HepG2 (cell line): Measurements from ENCODE around the gene HIVEP2. TPM values are rescaled to one million over a fixed set of nuclear protein-coding genes. Genes with fewer than 3 reads are reported as not detected.
A peak's percentile ranks its signal among the peaks of the same experiment; 100 is the strongest.

Source experiments
- ATAC-seq: fragments of 200-7000 bp; cut with Tn5 transposase; 3 replicates; pipeline ENCODE4 v1.9.1; 2020; ENCODE audit warnings: mild to moderate bottlenecking, moderate library complexity
- BruUV-seq: library from RNA; stranded (reverse); fragments of 400-500 nt; replicated peaks from 2 replicates; lab custom pipeline; 2021; lab: Mats Ljungman, UMichigan
- CTCF ChIA-PET: fragments of 300-600 bp; formaldehyde crosslinking; extraction: SDS; loops from one replicate; lab custom pipeline; 2021; ENCODE audit warnings: low total read pairs, inconsistent platforms, low intra/inter-chr PET ratio; lab: Yijun Ruan, JAX
- POLR2A ChIA-PET: fragments of 350-600 bp; sonication (Branson Sonifier 250); formaldehyde crosslinking; loops from one replicate; lab custom pipeline; 2020; ENCODE audit warnings: antibody characterized with exemption, inconsistent platforms; lab: Yijun Ruan, JAX
- DNase-seq: peaks from one replicate; pipeline ENCODE4 v3.0.0-alpha.2; 2015; ENCODE audit warnings: low spot score
- FAIRE-seq: peaks from 3 replicates; lab custom pipeline; 2011; peaks lifted over from hg19 to GRCh38; lab: Jason Lieb, UNC
- H2AFZ ChIP-seq: one replicate; pipeline ENCODE4 v1.6.1; 2011; ENCODE audit warnings: low read length, inconsistent platforms
- H3K27ac ChIP-seq: fragments of 300-600 bp; 3 replicates; pipeline ENCODE4 v1.8.0; 2011; ENCODE audit warnings: mixed run types, mild to moderate bottlenecking, mixed read lengths, low read length, inconsistent platforms; ENCODE audit not compliant: insufficient read depth; ENCODE audit errors: extremely low read length
- H3K27me3 ChIP-seq, 2 experiments: fragments of 200-600 bp in 1 of 2; 2 replicates in 1 of 2; 3 replicates in 1 of 2; pipeline versions ENCODE4 v1.6.0 to v1.8.0; 2011; ENCODE audit warnings: low read length in 2 of 2, mild to moderate bottlenecking in 2 of 2, moderate library complexity in 2 of 2, inconsistent platforms in 1 of 2; ENCODE audit not compliant: insufficient read depth in 2 of 2, control insufficient read depth in 1 of 2
- H3K36me3 ChIP-seq, 2 experiments: fragments of 200-600 bp in 1 of 2; replicated peaks in 1 of 2; 2 replicates in 1 of 2; 3 replicates in 1 of 2; pipeline versions ENCODE4 v1.5.1 to v1.8.0; 2011; ENCODE audit warnings: low read length in 2 of 2, inconsistent platforms in 1 of 2; ENCODE audit not compliant: insufficient read depth in 2 of 2, control insufficient read depth in 1 of 2
- H3K4me1 ChIP-seq: 2 replicates; pipeline ENCODE4 v1.5.1; 2012; ENCODE audit warnings: low read length, inconsistent platforms; ENCODE audit not compliant: insufficient read depth
- H3K4me2 ChIP-seq: 2 replicates; pipeline ENCODE4 v1.6.0; 2011; ENCODE audit warnings: low read depth, low read length, inconsistent platforms
- H3K4me3 ChIP-seq, 3 experiments: fragments of 200-600 bp in 1 of 3; sonication (generic), shearing (Covaris generic) in 1 of 3; replicated peaks in 1 of 3; 2 replicates each; pipeline ENCODE4 v1.5.1; 2011 to 2016; ENCODE audit warnings: low read length in 3 of 3, inconsistent platforms in 2 of 3, low read depth in 2 of 3, mild to moderate bottlenecking in 2 of 3, control low read depth in 1 of 3, mixed read lengths in 1 of 3; ENCODE audit not compliant: insufficient read depth in 1 of 3
- H3K79me2 ChIP-seq: one replicate; pipeline ENCODE4 v1.6.1; 2011; ENCODE audit warnings: low read length, inconsistent platforms; ENCODE audit not compliant: insufficient read depth
- H3K9ac ChIP-seq: 2 replicates; pipeline ENCODE4 v1.6.0; 2011; ENCODE audit warnings: mild to moderate bottlenecking, low read depth, low read length, inconsistent platforms; ENCODE audit not compliant: insufficient read depth
- H3K9me3 ChIP-seq: 2 replicates; pipeline ENCODE4 v1.5.1; 2012; ENCODE audit warnings: mild to moderate bottlenecking, low read length
- H4K20me1 ChIP-seq: 2 replicates; pipeline ENCODE4 v1.6.0; 2011; ENCODE audit warnings: inconsistent platforms, mild to moderate bottlenecking, low read length, moderate library complexity; ENCODE audit not compliant: insufficient read depth
- CEBPB ChIP-seq: IDR thresholded peaks from 2 replicates; pipeline ENCODE4 v1.6.1; 2011; ENCODE audit warnings: low read depth, low read length, improper control_type of control experiment, borderline replicate concordance
- CEBPG ChIP-seq: IDR thresholded peaks from 2 replicates; pipeline ENCODE4 v1.6.1; 2016
- DMAP1 ChIP-seq: IDR thresholded peaks from 2 replicates; pipeline ENCODE4 v1.6.1; 2016
- GPN1 ChIP-seq: sonication (generic); formaldehyde crosslinking; IDR thresholded peaks from 2 replicates; pipeline ENCODE4 v1.5.1; 2020; ENCODE audit warnings: missing genetic modification reagents, borderline replicate concordance
- KMT2A ChIP-seq: sonication (generic); formaldehyde crosslinking; IDR thresholded peaks from 2 replicates; pipeline ENCODE4 v1.4.0; 2020; ENCODE audit warnings: missing genetic modification reagents
- MED8 ChIP-seq: sonication (generic); formaldehyde crosslinking; IDR thresholded peaks from 2 replicates; pipeline ENCODE4 v1.8.1; 2023; ENCODE audit warnings: mild to moderate bottlenecking, missing genetic modification reagents; ENCODE audit not compliant: insufficient replicate concordance
- PPARG ChIP-seq: conservative IDR thresholded peaks from 2 replicates; pipeline ENCODE4 v1.6.1; 2016; ENCODE audit warnings: missing biosample characterization, missing genetic modification reagents
- TSC22D2 ChIP-seq: sonication (generic); formaldehyde crosslinking; IDR thresholded peaks from 2 replicates; pipeline ENCODE4 v1.5.1; 2020; ENCODE audit warnings: missing genetic modification reagents, mild to moderate bottlenecking, borderline replicate concordance
- ZNF841 ChIP-seq: sonication (generic); formaldehyde crosslinking; IDR thresholded peaks from 2 replicates; pipeline ENCODE4 v1.8.1; 2023; ENCODE audit warnings: missing genetic modification reagents, borderline replicate concordance
- WGBS: methylation state at CpG from one replicate; pipeline ENCODE4 v1.1.6; 2017; ENCODE audit warnings: low lambda C conversion rate; 5-methylcytosine and 5-hydroxymethylcytosine counted together
- in situ Hi-C: cut with HindIII; loops from 2 replicates; pipeline ENCODE4 v1.10.0; 2017; ENCODE audit warnings: low pct_unique_long_range_greater_than_20kb; ENCODE audit not compliant: extremely low pct_ligation_motif_present
- intact Hi-C: fragments of 100-400 bp; cut with micrococcal nuclease; formaldehyde crosslinking; loops from one replicate; pipeline ENCODE4 v1.10.0; 2022; ENCODE audit not compliant: unreplicated experiment
- polyA plus RNA-seq, 8 experiments: library from polyadenylated mRNA; depleted of rRNA in 3 of 8; stranded (reverse) in 7 of 8; unstranded in 1 of 8; fragments of >200 nt; fragmentation: Illumina TruSeq in 4 of 8; extraction: Trizol in 4 of 8; gene quantifications; 2 replicates each; pipeline versions ENCODE4 v1.2.1 to v1.2.3, GENCODE V29; 2011 to 2016; ENCODE audit warnings: low read depth in 4 of 8, missing spikeins in 1 of 8, mixed read lengths in 1 of 8; ENCODE audit not compliant: insufficient read depth in 1 of 8
- total RNA-seq, 5 experiments: library from RNA; depleted of rRNA; stranded (reverse); fragments of >200 nt; fragmentation: Illumina TruSeq; extraction: Trizol; gene quantifications; 2 replicates each; pipeline ENCODE4 v1.2.3, GENCODE V29; 2016; ENCODE audit warnings: low read depth in 1 of 5
- TF ChIP-seq, protein P1 (sequence below): sonication (generic); formaldehyde crosslinking; IDR thresholded peaks from 2 replicates; pipeline ENCODE4 v1.5.0; 2020; ENCODE audit warnings: mild to moderate bottlenecking, missing genetic modification reagents, moderate library complexity

The HIVEP2 gene
- total and polyA plus RNA-seq, 2 of the 13 experiments (the other 11 are each of a cell fraction or from before 2014, with no cell fraction given): 3.4 to 12.9 TPM

DNA sequence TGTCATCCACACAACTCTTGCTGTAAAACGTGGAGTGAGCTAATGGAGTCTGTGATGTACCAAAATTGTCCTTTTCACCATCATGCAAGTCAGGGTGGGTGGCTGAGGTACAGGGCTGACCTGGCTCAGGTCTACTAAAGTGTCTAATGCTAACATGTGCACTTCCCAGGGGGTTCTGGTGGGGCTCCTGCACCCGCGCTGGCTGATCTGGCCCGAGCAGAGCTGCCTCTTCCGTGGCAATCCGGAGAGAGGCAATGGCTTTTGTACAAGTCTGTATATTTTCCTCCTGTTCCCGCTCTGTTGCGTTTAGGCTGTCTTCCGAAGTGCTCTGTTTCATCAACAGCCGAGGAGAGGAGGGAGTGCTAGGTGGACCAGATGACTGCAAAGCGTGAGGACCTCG, 191.8 kb downstream of the HIVEP2 start (continued):
- TF ChIP-seq KMT2A (CRISPR knock-in tag): no peak
- no peak for TF ChIP-seq MED8 (CRISPR knock-in tag)
- no peak for TF ChIP-seq TSC22D2
- TF ChIP-seq, protein P1, sequence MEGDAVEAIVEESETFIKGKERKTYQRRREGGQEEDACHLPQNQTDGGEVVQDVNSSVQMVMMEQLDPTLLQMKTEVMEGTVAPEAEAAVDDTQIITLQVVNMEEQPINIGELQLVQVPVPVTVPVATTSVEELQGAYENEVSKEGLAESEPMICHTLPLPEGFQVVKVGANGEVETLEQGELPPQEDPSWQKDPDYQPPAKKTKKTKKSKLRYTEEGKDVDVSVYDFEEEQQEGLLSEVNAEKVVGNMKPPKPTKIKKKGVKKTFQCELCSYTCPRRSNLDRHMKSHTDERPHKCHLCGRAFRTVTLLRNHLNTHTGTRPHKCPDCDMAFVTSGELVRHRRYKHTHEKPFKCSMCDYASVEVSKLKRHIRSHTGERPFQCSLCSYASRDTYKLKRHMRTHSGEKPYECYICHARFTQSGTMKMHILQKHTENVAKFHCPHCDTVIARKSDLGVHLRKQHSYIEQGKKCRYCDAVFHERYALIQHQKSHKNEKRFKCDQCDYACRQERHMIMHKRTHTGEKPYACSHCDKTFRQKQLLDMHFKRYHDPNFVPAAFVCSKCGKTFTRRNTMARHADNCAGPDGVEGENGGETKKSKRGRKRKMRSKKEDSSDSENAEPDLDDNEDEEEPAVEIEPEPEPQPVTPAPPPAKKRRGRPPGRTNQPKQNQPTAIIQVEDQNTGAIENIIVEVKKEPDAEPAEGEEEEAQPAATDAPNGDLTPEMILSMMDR (CRISPR knock-in tag): no peak
- TF ChIP-seq ZNF841: no peak

DNA sequence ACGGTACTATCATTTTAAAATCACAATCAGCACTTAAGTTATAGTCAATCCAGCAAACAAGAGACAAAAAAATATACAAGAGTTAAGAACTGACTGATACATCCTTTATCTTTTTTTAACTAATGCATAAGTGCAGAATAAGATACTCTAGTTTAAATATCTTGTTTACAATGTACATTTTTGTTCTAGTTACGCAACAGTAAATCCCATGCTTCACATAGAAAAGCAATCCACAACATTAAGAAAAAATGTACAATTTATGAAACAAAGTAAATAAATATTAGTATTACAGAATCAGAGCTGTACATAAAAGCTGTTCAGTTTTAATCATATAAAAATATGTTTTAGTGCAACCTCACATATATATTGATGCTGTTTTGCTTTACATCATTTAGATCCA, 192.6 kb downstream of the HIVEP2 start:
- Histone ChIP-seq H3K9me3 (no peaks in the 10 kb centered on the region), H3K4me2 (no peak overlapping the region), H3K27ac (no peak overlapping the region), H3K9ac (no peak overlapping the region), H3K79me2 (no peaks in the 10 kb centered on the region), H4K20me1 (no peaks in the 10 kb centered on the region), H3K36me3 (peaks cover 2 to 8% of the 10 kb centered on the region in 2 experiments; a peak in 1 of 5 replicates), H3K4me1 (no peaks in the 10 kb centered on the region), H3K27me3 (no peaks in the 10 kb centered on the region), H3K4me3 (no peak overlapping the region), H2AFZ (no peak overlapping the region)
- WGBS: 98% methylated on average over 2 of the region's 2 CpGs
- no TSS peak for BruUV-seq
- intact Hi-C loops: no loop called here
- FAIRE-seq (no peak), ATAC-seq (no peak), DNase-seq (no peak)
- 0 out of 2 replicates have a peak, but pooled peaks have one; percentile 24 for TF ChIP-seq CEBPG (CRISPR knock-in tag)
- TF ChIP-seq GPN1: no peak
- TF ChIP-seq DMAP1 (CRISPR knock-in tag): no peak
- no peak for TF ChIP-seq PPARG
- TF ChIP-seq CEBPB: peak; percentile 71; the same call in 1 of the 2 replicates
- in situ Hi-C loops: no loop called here
- CTCF ChIA-PET: no interaction called here
- POLR2A ChIA-PET: no interaction called here
